ENCODE results near the gene SPINK4.

GRCh38 chr9:33241298-33241697 lies 1.3 kb downstream of the SPINK4 start:
- TF ChIP-seq GATA2 (IDR thresholded peaks at IDR 0.05; ENCODE audit: low read depth, low read length) (no peak), GATA3 (IDR thresholded peaks at IDR 0.05; ENCODE audit: low read depth, low read length) (no peak)
